ENCODE results near the gene ITGA7.

GRCh38 chr12:55723516-55724225 lies 16.0 kb upstream of the ITGA7 start:
- TF ChIP-seq RAD21 (IDR thresholded peaks at IDR 0.05 in 1 of 2, conservative IDR thresholded peaks at IDR 0.05 in 1 of 2; ENCODE audit: low read depth in 2 of 2, low read length in 2 of 2) (no peak), KDM5A (IDR thresholded peaks at IDR 0.05; ENCODE audit: low read length) (no peak)
